Dedifferentiated amniotic fluid mesenchymal stem cell (primary cell): Measurements from ENCODE around the gene PCNX2.
"Not testable (repeated sequence)": the region's sequence is repeated elsewhere in the genome, so short reads cannot be mapped to it uniquely, and the experiment has no call there.

Source experiments
- DNase-seq: peaks from one replicate; pipeline ENCODE4 v3.0.0-alpha.2; 2016; ENCODE audit errors: extremely low spot score

The PCNX2 gene

GRCh38 chr1:233227930-233228465 is 67.5 kb downstream of the PCNX2 start:
- DNase-seq, result no peak

GRCh38 chr1:233224311-233224710 is 71.2 kb downstream of the PCNX2 start:
- DNase-seq, result peak; percentile 41

GRCh38 chr1:233217832-233218231 is 77.7 kb downstream of the PCNX2 start:
- no peak for DNase-seq

GRCh38 chr1:233216009-233216408 is 79.5 kb downstream of the PCNX2 start:
- DNase-seq, result no peak

GRCh38 chr1:233215135-233215760 is 80.3 kb downstream of the PCNX2 start:
- DNase-seq, result no peak

- no peak for DNase-seq
These were observed 83.9 kb downstream of the PCNX2 start for GRCh38 chr1:233211595-233211994.

- DNase-seq, result no peak
These were observed 84.4 kb downstream of the PCNX2 start for GRCh38 chr1:233211106-233211505.

GRCh38 chr1:233209481-233209880 is 86.0 kb downstream of the PCNX2 start:
- no peak for DNase-seq

- DNase-seq, result no peak
These were observed 86.8 kb downstream of the PCNX2 start for GRCh38 chr1:233208687-233209086.

- DNase-seq, result no peak
These were observed 97.6 kb downstream of the PCNX2 start for GRCh38 chr1:233197940-233198339.

GRCh38 chr1:233193741-233194140 is 101.8 kb downstream of the PCNX2 start:
- no peak for DNase-seq

- DNase-seq, result no peak
These were observed 104.5 kb downstream of the PCNX2 start for GRCh38 chr1:233190987-233191386.

GRCh38 chr1:233189526-233189925 is 106.0 kb downstream of the PCNX2 start:
- DNase-seq, result no peak

GRCh38 chr1:233188061-233188460 is 107.5 kb downstream of the PCNX2 start:
- no peak for DNase-seq

- no peak for DNase-seq
These were observed 112.1 kb downstream of the PCNX2 start for GRCh38 chr1:233183226-233184020.

GRCh38 chr1:233182587-233182986 is 112.9 kb downstream of the PCNX2 start:
- no peak for DNase-seq

- DNase-seq, result no peak
These were observed 114.7 kb downstream of the PCNX2 start for GRCh38 chr1:233180641-233181364.

GRCh38 chr1:233179638-233180037 is 115.9 kb downstream of the PCNX2 start:
- DNase-seq, result not testable (repeated sequence)

GRCh38 chr1:233172201-233172600 is 123.3 kb downstream of the PCNX2 start:
- no peak for DNase-seq

GRCh38 chr1:233170741-233171140 is 124.8 kb downstream of the PCNX2 start:
- DNase-seq, result no peak

GRCh38 chr1:233168384-233168783 is 127.1 kb downstream of the PCNX2 start:
- DNase-seq, result no peak

GRCh38 chr1:233166896-233167295 is 128.6 kb downstream of the PCNX2 start:
- DNase-seq, result no peak
